CD4-positive, alpha-beta T cell treated with Interleukin-15 for 4 hours (primary cell): ENCODE results near the gene CTPS1.

ENCODE experiments used
- DNase-seq: peaks from one replicate; pipeline ENCODE4 v3.0.0-alpha.2; 2020; ENCODE audit warnings: low spot score

Gene CTPS1

GRCh38 chr1:40998668-40999067 is 19.2 kb downstream of the CTPS1 start:
- DNase-seq = no peak

- DNase-seq = no peak
These were observed 23.7 kb downstream of the CTPS1 start for GRCh38 chr1:41003127-41003639.

GRCh38 chr1:41003640-41004220 is 24.2 kb downstream of the CTPS1 start:
- DNase-seq = peak; percentile 85

GRCh38 chr1:41005876-41006275 is 26.4 kb downstream of the CTPS1 start:
- no peak for DNase-seq

- DNase-seq = no peak
These were observed 27.7 kb downstream of the CTPS1 start for GRCh38 chr1:41006942-41007865.

- no peak for DNase-seq
These were observed 30.0 kb downstream of the CTPS1 start for GRCh38 chr1:41009466-41009865.

GRCh38 chr1:41010345-41010744 is 30.8 kb downstream of the CTPS1 start:
- DNase-seq = no peak

GRCh38 chr1:41013024-41013423 is 33.5 kb downstream of the CTPS1 start:
- DNase-seq = no peak

- DNase-seq = no peak
These were observed 34.3 kb downstream of the CTPS1 start for GRCh38 chr1:41013796-41014195.

GRCh38 chr1:41014871-41015270 is 35.4 kb downstream of the CTPS1 start:
- DNase-seq = no peak

- DNase-seq = no peak
These were observed 35.9 kb downstream of the CTPS1 start for GRCh38 chr1:41015281-41015896.

- no peak for DNase-seq
These were observed 36.5 kb downstream of the CTPS1 start for GRCh38 chr1:41015897-41016470.

- DNase-seq = no peak
These were observed 37.9 kb downstream of the CTPS1 start for GRCh38 chr1:41017141-41018017.

GRCh38 chr1:41018018-41018410 is 38.5 kb downstream of the CTPS1 start:
- DNase-seq = no peak

GRCh38 chr1:41019353-41019745 is 39.9 kb downstream of the CTPS1 start:
- DNase-seq = no peak

GRCh38 chr1:41020109-41020576 is 40.6 kb downstream of the CTPS1 start:
- no peak for DNase-seq

- DNase-seq = no peak
These were observed 41.2 kb downstream of the CTPS1 start for GRCh38 chr1:41020654-41021053.

- no peak for DNase-seq
These were observed 42.2 kb downstream of the CTPS1 start, which contains the start of gene SLFNL1 for GRCh38 chr1:41021526-41022308. SLFNL1 (minus strand) TSS chr1:41021725; CDS start chr1:41020660, 1,065 bp downstream.

GRCh38 chr1:41022424-41022823 is 42.9 kb downstream of the CTPS1 start:
- no peak for DNase-seq

- DNase-seq = no peak
These were observed 43.9 kb downstream of the CTPS1 start for GRCh38 chr1:41023279-41023990.
